Astrocyte (in vitro differentiated cells and primary cell): ENCODE measurements around the gene ZNF827. TPM values are rescaled to one million over a fixed set of nuclear protein-coding genes. Genes with fewer than 3 reads are reported as not detected.

Source experiments
- DNase-seq: peaks from one replicate; pipeline ENCODE4 v3.0.0-alpha.2; 2010; ENCODE audit warnings: low read depth
- FAIRE-seq: peaks from 2 replicates; lab custom pipeline; 2011; peaks lifted over from hg19 to GRCh38; lab: Jason Lieb, UNC
- H2AFZ ChIP-seq: 2 replicates; pipeline ENCODE4 v1.6.0; 2012; ENCODE audit warnings: low read depth, low read length, inconsistent platforms
- H3K27ac ChIP-seq: 2 replicates; pipeline ENCODE4 v1.5.1; 2011; ENCODE audit warnings: low read depth, low read length, inconsistent platforms
- H3K27me3 ChIP-seq: 2 replicates; pipeline ENCODE4 v1.6.0; 2011; ENCODE audit warnings: low read length, inconsistent platforms; ENCODE audit not compliant: insufficient read depth
- H3K36me3 ChIP-seq: 2 replicates; pipeline ENCODE4 v1.5.1; 2011; ENCODE audit warnings: low read length, inconsistent platforms; ENCODE audit not compliant: insufficient read depth
- H3K4me1 ChIP-seq: 2 replicates; pipeline ENCODE4 v1.5.1; 2011; ENCODE audit warnings: low read length, inconsistent platforms; ENCODE audit not compliant: insufficient read depth
- H3K4me2 ChIP-seq: 2 replicates; pipeline ENCODE4 v1.6.0; 2012; ENCODE audit warnings: low read length, inconsistent platforms
- H3K4me3 ChIP-seq: 2 replicates; pipeline ENCODE4 v1.5.1; 2011; ENCODE audit warnings: low read depth, mild to moderate bottlenecking, low read length, inconsistent platforms; ENCODE audit not compliant: insufficient read depth
- H3K79me2 ChIP-seq: 2 replicates; pipeline ENCODE4 v1.6.0; 2012; ENCODE audit warnings: mild to moderate bottlenecking, low read length, inconsistent platforms; ENCODE audit not compliant: insufficient read depth
- H3K9ac ChIP-seq: 2 replicates; pipeline ENCODE4 v1.6.0; 2012; ENCODE audit warnings: mild to moderate bottlenecking, low read length, inconsistent platforms
- H3K9me3 ChIP-seq: 2 replicates; pipeline ENCODE4 v1.5.1; 2012; ENCODE audit warnings: low read depth, mild to moderate bottlenecking, low read length, inconsistent platforms; ENCODE audit not compliant: insufficient read depth
- H4K20me1 ChIP-seq: 2 replicates; pipeline ENCODE4 v1.6.0; 2012; ENCODE audit warnings: low read length, inconsistent platforms; ENCODE audit not compliant: insufficient read depth
- H3K27ac Mint-ChIP-seq: one replicate; pipeline ENCODE4 v1.8.0; 2021; ENCODE audit warnings: mild to moderate bottlenecking, mixed read lengths; ENCODE audit not compliant: unreplicated experiment
- H3K27me3 Mint-ChIP-seq: one replicate; pipeline ENCODE4 v1.8.0; 2021; ENCODE audit warnings: low read depth, mixed read lengths; ENCODE audit not compliant: unreplicated experiment
- H3K36me3 Mint-ChIP-seq: one replicate; pipeline ENCODE4 v1.8.0; 2021; ENCODE audit warnings: low read depth, mixed read lengths; ENCODE audit not compliant: unreplicated experiment
- H3K4me1 Mint-ChIP-seq: one replicate; pipeline ENCODE4 v1.8.0; 2021; ENCODE audit warnings: low read depth, mixed read lengths; ENCODE audit not compliant: unreplicated experiment
- H3K4me3 Mint-ChIP-seq: one replicate; pipeline ENCODE4 v1.8.0; 2021; ENCODE audit warnings: mild to moderate bottlenecking, moderate library complexity, mixed read lengths; ENCODE audit not compliant: unreplicated experiment
- H3K9me3 Mint-ChIP-seq: one replicate; pipeline ENCODE4 v1.8.0; 2021; ENCODE audit warnings: mild to moderate bottlenecking, mixed read lengths; ENCODE audit not compliant: unreplicated experiment
- CTCF ChIP-seq: IDR thresholded peaks from 2 replicates; pipeline ENCODE4 v1.5.1; 2011; ENCODE audit warnings: low read depth, mild to moderate bottlenecking, inconsistent platforms, low read length, moderate library complexity; ENCODE audit not compliant: insufficient read depth
- EZH2 ChIP-seq: IDR thresholded peaks from 2 replicates; pipeline ENCODE4 v1.6.1; 2012; ENCODE audit warnings: mild to moderate bottlenecking, low read length, inconsistent platforms; ENCODE audit not compliant: insufficient read depth
- total RNA-seq: library from RNA; stranded (reverse); gene quantifications from 2 replicates; pipeline ENCODE4 v1.2.1, GENCODE V29; 2021

ZNF827 gene
- total RNA-seq, 1 donor from 2014 or later, result 39.7 TPM

- H3K4me3 ChIP-seq, result no peak overlapping the region
- Mint-ChIP-seq H3K4me1 (peaks cover 9% of the 10 kb centered on the region), H3K27ac (peak overlapping the region; percentile 49), H3K9me3 (no peaks in the 10 kb centered on the region), H3K4me3 (no peak overlapping the region), H3K27me3 (no peaks in the 10 kb centered on the region), H3K36me3 (no peaks in the 10 kb centered on the region)
- no peaks in the 10 kb centered on the region for H3K79me2 ChIP-seq
- H2AFZ ChIP-seq, result no peak overlapping the region
- peak; percentile 13 for FAIRE-seq
- no peak overlapping the region for H3K9ac ChIP-seq
- no peak overlapping the region for H3K27ac ChIP-seq
- no peak for DNase-seq
- no peaks in the 10 kb centered on the region for H3K36me3 ChIP-seq
- no peak overlapping the region for H3K4me2 ChIP-seq
- no peaks in the 10 kb centered on the region for H3K27me3 ChIP-seq
- no peaks in the 10 kb centered on the region for H3K4me1 ChIP-seq
- no peaks in the 10 kb centered on the region for H3K9me3 ChIP-seq
- H4K20me1 ChIP-seq, result no peaks in the 10 kb centered on the region
- TF ChIP-seq EZH2 (no peak), CTCF (no peak)
Measured at GRCh38 chr4:145716661-145717200, 221.9 kb downstream of the ZNF827 start.

GRCh38 chr4:145716200-145716599 lies 222.4 kb downstream of the ZNF827 start:
- no peaks in the 10 kb centered on the region for H3K27me3 Mint-ChIP-seq
- no peaks in the 10 kb centered on the region for H3K36me3 ChIP-seq
- no peaks in the 10 kb centered on the region for H3K9me3 ChIP-seq
- no peak overlapping the region for H2AFZ ChIP-seq
- H3K27ac Mint-ChIP-seq, result no peak overlapping the region
- H3K4me1 ChIP-seq, result no peaks in the 10 kb centered on the region
- no peak overlapping the region for H3K9ac ChIP-seq
- no peak overlapping the region for H3K4me3 Mint-ChIP-seq
- peaks cover 9% of the 10 kb centered on the region for H3K4me1 Mint-ChIP-seq
- H3K4me2 ChIP-seq, result no peak overlapping the region
- H3K27ac ChIP-seq, result no peak overlapping the region
- no peaks in the 10 kb centered on the region for H3K27me3 ChIP-seq
- FAIRE-seq (no peak), DNase-seq (peak; percentile 10)
- no peaks in the 10 kb centered on the region for H3K9me3 Mint-ChIP-seq
- TF ChIP-seq EZH2, result no peak
- TF ChIP-seq CTCF, result no peak
- no peaks in the 10 kb centered on the region for H4K20me1 ChIP-seq
- H3K79me2 ChIP-seq, result no peaks in the 10 kb centered on the region
- peaks cover 3% of the 10 kb centered on the region for H3K36me3 Mint-ChIP-seq
- no peak overlapping the region for H3K4me3 ChIP-seq

- peak overlapping the region; percentile 59 for H3K4me2 ChIP-seq
Measured at GRCh38 chr4:145709843-145710242, 228.8 kb downstream of the ZNF827 start.

More at GRCh38 chr4:145709843-145710242, 228.8 kb downstream of the ZNF827 start:
- Histone ChIP-seq H3K27ac (peak overlapping the region; percentile 24), H3K4me3 (no peak overlapping the region), H3K4me1 (peaks cover 14% of the 10 kb centered on the region), H3K9ac (no peak overlapping the region), H3K79me2 (no peaks in the 10 kb centered on the region), H3K9me3 (no peaks in the 10 kb centered on the region), H4K20me1 (no peaks in the 10 kb centered on the region), H2AFZ (no peak overlapping the region), H3K36me3 (no peaks in the 10 kb centered on the region), H3K27me3 (no peaks in the 10 kb centered on the region)
- Mint-ChIP-seq H3K27ac (no peak overlapping the region), H3K4me1 (peaks cover 9% of the 10 kb centered on the region), H3K9me3 (no peaks in the 10 kb centered on the region), H3K27me3 (no peaks in the 10 kb centered on the region), H3K36me3 (peaks cover 3% of the 10 kb centered on the region), H3K4me3 (no peak overlapping the region)
- DNase-seq, result peak; percentile 96
- TF ChIP-seq EZH2 (no peak), CTCF (no peak)
- FAIRE-seq, result peak; percentile 81
